Erythroblast (primary cell): ENCODE data around the gene SPEM3.

Experiments used
- DNase-seq, 2 experiments: peaks; one replicate each; lab custom pipeline; 2025; lab: John Stamatoyannopoulos, UW
- GATA1 ChIP-seq: IDR thresholded peaks from 2 replicates; pipeline ENCODE4 v1.6.1; 2011; ENCODE audit warnings: low read depth, mild to moderate bottlenecking, control low read depth, low read length, moderate library complexity
- POLR2A ChIP-seq: IDR thresholded peaks from 2 replicates; pipeline ENCODE4 v1.6.1; 2011; ENCODE audit warnings: mild to moderate bottlenecking, low read length

Gene SPEM3

GRCh38 chr17:7428557-7428956 is at the start of gene SPEM3:
SPEM3 (plus strand) TSS chr17:7428857; CDS start chr17:7428903, 46 bp downstream.
- no peak for TF ChIP-seq GATA1
- no peak for TF ChIP-seq POLR2A

DNA sequence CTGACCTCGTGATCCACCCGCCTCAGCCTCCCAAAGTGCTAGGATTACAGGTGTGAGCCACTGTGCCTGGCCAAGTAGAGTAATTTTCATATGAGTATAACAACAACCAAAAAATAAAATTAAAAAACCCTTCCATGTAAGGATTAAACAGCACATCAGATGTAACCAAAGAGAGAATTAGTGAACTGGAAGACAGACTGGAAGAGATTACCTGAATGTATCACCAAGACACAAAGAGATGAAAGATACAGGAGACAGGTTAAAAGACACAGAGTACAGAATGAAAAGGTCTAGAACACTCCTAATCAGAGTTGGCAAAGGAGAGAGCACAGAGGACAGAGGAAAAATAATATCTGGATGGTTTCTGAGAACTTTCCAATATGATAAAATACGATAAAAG is 49.5 kb upstream of the SPEM3 start:
- TF ChIP-seq POLR2A (no peak), GATA1 (no peak)
- DNase-seq, result no peak

More at GRCh38 chr17:7428557-7428956, at the start of gene SPEM3:
- no peak for DNase-seq

DNA sequence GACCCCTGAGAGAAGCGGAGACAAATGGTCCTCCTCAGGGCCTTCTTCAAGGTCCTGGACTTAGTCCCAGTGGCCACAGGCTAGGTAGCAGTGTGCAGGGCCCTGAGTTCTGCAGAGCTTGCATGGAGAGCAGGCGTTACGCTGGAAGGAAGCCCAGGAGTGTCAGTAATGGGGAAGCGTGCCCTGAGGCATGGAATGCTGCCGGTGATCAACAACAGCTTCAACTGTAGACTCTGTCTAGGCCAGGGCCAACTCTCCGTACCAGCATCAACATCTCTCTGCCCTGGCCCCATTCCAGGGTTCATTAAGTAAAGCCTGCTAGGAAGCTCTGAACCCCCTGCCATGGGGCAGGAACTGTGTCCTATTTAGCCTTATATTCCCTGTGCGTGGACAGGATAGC is 48.3 kb upstream of the SPEM3 start:
- TF ChIP-seq POLR2A, result no peak
- TF ChIP-seq GATA1, result no peak
- no peak for DNase-seq

DNA sequence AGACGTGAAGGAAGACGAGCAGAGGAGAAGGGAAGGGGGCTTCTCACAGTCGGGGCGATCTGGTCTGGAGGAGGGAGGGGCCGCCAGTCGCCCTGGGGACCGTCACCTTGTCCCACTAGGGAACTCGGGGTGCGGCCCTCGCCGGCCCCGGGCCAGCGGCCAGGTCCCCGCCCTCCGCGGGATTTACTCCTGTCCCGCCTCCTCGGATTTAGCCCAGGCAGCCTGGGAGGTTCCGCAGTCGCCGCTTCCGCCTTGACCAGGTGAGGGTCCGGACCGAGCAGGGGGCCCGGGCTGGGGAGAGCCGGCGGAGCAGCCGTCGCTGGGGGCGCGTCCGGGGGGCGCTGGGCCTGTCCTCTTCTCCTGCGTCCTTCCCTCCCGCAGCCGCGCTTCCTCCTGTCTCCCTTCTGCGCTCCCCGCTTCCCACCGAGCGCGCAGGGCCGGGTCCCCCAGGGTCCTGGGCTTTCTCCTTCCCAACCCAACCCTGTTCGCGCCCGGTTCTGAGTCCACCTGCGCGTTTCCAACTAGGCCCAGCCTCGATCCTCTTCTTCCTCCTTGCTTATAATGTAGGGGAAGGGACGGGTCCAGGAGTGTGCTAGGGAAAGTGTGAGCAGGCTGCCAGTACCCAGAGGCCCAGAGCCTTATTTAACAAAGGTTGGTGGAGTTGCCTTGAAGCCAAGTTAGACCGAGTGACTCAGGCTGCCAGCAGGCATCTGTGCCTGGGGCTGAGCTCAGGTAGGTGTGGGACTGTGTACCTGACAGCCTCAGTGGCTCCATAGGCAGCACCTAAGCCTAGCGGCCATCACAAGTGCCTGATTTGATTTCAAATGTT is 47.6 kb upstream of the SPEM3 start, which contains the start of gene TNK1:
TSS of gene TNK1 (plus strand) at position 235 of the 829 bp plus-strand sequence. CDS start 1,838 bp downstream, outside the sequence.
- no peak for TF ChIP-seq POLR2A
- no peak for DNase-seq

GRCh38 chr17:7382901-7383300 is 45.8 kb upstream of the SPEM3 start:
- no peak for DNase-seq
- TF ChIP-seq POLR2A (no peak), GATA1 (no peak)

DNA sequence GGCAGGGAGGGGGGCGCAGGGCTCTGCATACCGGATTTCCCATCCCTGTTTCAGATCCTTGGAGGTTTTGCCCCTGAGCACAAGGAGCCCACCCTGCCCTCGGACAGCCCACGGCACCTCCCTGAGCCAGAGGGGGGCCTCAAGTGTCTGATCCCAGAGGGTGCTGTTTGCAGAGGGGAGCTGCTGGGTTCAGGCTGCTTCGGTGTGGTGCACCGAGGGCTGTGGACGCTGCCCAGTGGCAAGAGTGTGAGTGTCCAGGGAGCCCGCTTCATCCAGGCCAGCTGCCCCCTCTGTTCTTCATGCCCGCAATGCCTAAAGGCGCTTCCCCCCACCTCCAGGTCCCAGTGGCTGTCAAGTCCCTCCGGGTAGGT is 45.3 kb upstream of the SPEM3 start:
- no peak for DNase-seq
- TF ChIP-seq GATA1 (no peak), POLR2A (no peak)

GRCh38 chr17:7383742-7384488 is 44.7 kb upstream of the SPEM3 start:
- DNase-seq, result peak; percentile 45 to 68
- TF ChIP-seq POLR2A, result no peak
- TF ChIP-seq GATA1, result no peak

- no peak for DNase-seq
- no peak for TF ChIP-seq POLR2A
These were observed 44.1 kb upstream of the SPEM3 start for GRCh38 chr17:7384489-7385081.

DNA sequence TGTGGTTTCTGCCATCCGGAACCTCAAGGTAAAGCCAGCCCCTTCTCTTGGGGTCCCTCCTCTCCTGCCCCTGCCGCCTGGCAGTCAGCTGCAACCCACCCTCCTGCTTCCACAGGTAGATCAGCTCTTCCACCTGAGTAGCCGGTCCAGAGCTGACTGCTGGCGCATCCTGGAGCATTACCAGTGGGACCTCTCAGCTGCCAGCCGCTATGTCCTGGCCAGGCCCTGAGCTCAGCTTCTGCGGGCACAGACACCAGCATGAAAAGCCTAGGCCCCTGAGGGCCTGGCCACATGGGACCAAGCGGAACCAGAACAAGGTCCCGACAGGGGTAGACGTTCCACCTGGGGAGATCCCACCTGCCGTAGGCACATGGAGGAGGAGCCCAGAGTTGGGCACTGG is 39.8 kb upstream of the SPEM3 start:
- no peak for DNase-seq
- no peak for TF ChIP-seq POLR2A
- no peak for TF ChIP-seq GATA1

DNA sequence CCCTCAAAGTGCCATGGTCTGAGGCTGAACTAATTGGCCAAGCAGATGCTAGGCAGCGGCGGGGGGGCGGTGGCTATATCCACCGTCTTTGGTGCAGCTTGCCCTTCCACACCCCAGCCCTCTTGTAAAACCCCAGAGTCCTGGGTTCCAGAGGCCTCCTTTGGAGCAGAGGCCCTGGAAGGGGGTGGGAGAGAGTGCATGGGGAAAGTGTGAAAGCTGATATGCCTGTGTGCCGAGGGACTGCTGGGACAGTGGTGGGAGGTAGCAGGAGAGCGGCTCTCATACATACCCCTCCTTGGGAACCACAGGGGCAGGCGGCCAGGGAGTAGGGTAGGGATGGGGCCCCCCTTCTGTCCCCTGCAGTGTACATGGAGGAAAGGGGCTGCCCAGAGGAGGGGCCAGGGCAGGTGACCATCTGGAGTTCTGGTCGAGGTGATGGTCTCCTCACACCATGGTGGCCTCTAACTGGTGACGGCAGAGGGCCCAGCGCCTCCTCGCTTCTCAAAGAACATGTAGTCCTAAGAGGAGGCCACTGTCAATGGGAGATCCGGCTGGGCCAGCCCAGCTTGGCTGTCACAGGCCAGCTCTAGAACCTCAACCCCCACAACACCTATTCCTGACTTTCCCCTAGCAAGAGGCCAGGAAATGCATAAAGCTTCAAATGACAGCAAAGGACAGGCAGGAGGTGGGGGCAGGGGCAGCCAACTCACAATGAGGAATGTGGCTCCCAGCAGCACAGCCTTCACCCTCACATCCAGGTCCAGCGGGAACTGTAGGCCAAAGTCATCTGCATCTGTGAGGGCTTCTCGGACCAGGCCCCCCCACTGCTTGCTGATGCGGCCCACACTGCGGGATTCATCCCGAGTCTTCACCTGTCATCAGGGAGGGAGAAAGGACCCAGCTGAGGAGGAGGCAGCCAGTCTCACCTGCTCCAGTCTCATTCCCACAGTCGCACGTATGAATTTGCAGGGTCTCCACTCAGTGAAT is 38.4 kb upstream of the SPEM3 start:
- TF ChIP-seq POLR2A, result no peak
- TF ChIP-seq GATA1, result no peak
- DNase-seq, result no peak

DNA sequence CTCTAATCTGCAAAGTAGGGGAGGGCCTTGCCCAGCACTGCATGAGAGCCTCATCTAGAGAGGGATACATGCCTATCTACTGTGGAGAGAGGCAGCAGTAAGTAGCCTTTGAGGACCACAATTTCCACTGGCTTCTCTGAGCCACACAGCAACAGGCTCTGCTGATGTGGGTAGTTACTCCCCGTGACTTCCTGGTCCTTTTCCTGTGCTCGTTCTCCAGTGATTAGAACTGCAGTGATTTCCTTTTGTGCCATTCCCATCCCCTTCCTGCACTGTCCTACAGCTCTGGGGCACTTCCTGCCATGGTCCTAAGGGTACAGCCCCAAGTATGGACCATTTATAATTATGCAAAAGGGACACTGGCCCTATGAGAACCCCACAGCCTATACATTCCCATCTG is 37.4 kb upstream of the SPEM3 start:
- DNase-seq, result no peak
- TF ChIP-seq POLR2A (no peak), GATA1 (no peak)

DNA sequence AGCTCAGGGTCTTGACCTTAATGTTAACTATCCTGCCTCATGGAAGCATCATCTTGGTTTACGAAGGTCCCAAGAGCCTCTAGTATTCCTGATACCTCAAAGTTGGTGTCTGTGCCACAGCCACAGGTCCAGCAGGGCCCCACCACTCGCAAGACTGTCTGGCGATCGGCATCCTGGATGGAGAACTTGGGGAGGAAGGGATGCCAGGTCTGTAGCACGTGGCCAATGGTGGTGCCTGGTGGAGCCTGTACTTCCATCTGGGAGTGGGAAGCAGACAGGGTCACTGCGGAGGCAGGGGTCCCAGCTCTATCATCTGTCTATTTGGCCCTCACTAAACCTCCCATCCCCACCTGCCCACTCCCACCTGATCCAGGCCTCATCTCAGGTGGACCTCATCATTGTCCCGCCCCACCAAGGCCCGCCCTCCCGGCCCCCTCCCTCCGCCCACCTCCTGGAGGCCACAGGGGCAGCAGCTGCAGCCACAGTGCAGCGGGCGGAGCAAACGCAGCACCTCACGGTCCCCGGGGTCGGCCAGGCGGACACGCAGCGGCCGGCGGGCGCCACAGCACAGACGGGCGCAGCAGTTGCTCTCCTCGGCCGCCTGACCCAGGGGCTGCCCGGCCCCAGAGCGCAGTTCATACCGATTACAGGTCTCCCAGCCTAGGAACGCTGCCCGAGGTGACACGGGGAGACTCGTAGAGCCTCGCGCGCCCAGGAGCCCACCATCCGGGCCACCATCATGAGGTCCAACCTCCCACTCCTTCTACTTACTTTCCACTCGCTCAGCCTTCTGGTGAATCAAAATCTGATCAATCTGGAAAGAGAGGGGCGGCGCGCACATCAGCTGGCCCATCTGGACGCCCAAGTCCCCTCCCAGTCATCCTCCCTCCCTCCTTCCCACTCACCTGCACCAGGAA is 35.7 kb upstream of the SPEM3 start:
- no peak for DNase-seq
- TF ChIP-seq GATA1 (no peak), POLR2A (no peak)
